GM12873 (cell line): ENCODE data around the gene GOLGA6C.

Experiments
- TF ChIP-seq, protein P1 (sequence below): IDR thresholded peaks from 2 replicates; pipeline ENCODE4 v1.5.1; 2012; ENCODE audit warnings: low read depth, mild to moderate bottlenecking, moderate library complexity, low read length, control low read depth; ENCODE audit not compliant: insufficient read depth; ENCODE audit errors: missing control alignments

Gene GOLGA6C

DNA sequence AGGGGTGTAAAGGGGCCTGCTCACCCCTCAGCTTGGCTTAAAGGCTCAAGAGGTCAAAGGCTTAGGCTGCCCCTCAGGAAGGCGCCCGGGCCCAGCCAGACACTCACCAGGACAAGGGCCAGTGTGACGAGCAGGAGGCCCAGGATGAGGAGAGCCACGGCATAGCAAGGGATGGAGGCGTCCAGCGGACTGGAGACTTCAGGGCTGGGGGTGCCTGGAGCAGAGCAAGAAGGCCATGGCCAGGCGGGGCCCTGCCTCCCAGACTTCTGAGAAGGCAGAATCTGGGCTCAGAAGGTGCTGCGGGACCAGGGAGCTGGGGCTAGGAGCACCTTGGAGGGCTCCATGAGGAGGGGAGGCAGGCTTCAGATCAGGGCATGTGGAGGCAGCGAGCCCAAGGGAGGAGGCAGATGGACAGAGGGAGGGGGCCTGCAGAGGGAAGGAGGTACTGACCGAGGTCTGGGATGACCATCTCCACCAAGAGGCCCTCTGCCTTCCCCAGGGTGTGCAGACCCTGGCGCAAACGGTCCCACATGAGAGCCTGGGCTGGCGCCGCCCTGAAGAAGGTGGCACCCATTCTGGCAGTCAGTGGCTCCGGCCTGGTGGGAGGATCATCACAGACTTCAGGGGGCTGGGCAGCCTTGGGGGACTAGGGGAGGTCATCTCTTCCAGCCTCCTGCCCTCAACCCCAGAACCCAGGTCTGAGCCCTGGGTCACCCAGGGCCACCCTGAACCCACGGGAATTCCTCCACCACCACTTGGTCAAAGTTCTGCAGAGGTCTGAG, 32.0 kb upstream of the GOLGA6C start:
- TF ChIP-seq, protein P1, sequence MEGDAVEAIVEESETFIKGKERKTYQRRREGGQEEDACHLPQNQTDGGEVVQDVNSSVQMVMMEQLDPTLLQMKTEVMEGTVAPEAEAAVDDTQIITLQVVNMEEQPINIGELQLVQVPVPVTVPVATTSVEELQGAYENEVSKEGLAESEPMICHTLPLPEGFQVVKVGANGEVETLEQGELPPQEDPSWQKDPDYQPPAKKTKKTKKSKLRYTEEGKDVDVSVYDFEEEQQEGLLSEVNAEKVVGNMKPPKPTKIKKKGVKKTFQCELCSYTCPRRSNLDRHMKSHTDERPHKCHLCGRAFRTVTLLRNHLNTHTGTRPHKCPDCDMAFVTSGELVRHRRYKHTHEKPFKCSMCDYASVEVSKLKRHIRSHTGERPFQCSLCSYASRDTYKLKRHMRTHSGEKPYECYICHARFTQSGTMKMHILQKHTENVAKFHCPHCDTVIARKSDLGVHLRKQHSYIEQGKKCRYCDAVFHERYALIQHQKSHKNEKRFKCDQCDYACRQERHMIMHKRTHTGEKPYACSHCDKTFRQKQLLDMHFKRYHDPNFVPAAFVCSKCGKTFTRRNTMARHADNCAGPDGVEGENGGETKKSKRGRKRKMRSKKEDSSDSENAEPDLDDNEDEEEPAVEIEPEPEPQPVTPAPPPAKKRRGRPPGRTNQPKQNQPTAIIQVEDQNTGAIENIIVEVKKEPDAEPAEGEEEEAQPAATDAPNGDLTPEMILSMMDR = no peak

DNA sequence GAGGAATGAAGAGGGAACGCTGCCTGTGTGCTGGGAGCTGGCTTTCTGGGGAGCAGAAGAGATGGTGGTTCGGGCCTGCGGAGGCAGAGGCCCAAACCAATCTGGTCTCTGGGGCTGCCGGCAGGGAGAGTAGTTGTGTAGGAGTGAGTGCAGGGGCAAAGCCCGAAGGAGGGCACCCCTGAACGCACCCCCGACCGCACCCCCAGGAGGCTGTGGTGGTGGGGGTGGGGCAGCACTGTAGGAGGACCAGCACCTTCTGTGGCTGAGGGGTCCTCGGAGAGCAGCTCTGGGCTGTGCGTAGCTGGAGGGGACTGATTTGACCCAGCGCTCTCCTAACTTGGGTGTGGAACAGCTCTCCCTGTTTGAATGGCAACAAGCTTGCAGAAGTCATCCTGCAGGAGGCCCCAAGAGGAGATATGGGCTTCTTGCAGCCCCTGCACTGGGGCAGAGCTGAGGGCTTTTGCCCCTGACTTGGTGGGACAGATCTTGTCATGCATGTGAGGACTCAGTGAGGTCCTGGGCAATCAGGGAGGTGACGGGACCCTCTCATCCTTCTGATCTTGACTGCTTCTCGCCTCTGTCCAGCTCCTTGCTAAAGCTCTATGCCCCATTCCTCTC, 30.4 kb upstream of the GOLGA6C start:
- TF ChIP-seq, protein P1 = no peak

DNA sequence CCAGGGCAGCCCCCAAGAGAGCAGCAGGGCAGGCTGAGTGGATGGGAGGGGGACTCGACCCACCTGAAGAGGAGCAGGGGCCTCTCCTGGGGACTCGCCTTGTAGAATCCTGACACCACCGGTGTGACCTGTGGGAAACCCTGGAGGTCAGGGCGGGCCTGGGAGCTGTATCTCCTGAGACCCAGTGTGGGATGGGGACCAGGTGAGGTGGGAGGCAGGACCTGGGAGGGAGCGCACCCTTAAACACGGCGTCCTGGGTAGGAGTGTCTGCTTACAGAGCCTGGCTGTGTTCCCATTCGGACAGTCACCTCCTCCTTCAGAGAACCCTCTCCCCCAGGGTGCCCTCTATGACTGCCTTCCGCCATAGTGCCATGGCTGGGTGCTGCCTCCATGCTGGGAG, 29.3 kb upstream of the GOLGA6C start:
- TF ChIP-seq, protein P1 = no peak

DNA sequence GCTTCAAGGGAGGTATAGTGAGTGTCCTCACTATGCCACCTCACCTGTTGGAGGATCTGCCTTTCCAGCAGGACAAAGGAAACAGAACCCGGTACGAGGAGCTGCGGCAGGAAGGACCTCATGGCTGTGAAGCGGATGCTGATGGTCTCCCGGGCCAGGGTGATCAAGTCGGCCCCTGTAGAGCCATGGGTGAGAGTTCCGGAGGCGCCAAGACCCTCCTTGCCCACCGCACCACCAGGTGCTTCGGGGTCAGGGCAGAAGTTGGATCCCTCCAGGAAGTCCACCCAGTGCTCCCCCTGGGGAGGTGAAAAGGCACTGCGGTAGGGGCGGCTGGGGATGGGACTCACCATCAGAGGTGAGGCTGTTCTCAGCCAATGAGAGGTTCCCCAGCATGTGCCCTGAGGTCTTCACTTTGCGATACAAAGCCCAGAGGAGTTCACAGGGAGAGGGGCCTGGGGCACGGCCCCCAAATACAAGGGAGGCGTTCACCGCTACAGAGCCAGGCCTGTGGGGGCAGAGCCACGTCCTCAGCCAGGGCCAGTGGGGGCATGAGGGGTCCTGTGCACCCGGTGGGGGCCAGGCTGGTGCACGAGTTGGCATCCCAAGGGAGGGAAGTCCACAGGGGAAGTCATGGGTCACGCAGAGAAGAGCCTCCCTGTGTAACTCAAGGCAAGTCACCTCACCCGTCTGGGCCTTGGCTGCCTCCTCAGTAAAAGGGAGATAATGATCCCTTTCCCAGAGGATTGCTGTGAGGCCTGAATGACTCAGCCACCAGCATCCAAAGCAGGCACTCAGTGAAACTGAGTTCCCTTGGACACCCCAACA, 28.7 kb upstream of the GOLGA6C start:
- TF ChIP-seq, protein P1 = no peak

DNA sequence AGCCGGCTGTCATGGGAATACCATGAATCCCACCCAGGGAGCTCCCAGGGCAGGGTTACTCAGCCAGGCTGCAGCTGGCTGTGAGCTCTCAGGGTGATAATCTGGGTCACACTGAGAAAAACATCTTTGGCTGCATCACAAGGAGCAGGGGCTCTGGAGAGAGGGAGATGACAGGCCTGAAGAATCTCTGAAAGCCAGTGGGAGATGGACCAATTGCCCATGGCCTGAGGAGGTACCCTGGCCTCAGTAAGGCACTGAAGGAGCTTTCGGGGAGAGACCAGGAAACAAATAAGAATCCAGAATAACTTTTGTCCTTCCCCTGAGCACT, 28.2 kb upstream of the GOLGA6C start:
- TF ChIP-seq, protein P1 = no peak

DNA sequence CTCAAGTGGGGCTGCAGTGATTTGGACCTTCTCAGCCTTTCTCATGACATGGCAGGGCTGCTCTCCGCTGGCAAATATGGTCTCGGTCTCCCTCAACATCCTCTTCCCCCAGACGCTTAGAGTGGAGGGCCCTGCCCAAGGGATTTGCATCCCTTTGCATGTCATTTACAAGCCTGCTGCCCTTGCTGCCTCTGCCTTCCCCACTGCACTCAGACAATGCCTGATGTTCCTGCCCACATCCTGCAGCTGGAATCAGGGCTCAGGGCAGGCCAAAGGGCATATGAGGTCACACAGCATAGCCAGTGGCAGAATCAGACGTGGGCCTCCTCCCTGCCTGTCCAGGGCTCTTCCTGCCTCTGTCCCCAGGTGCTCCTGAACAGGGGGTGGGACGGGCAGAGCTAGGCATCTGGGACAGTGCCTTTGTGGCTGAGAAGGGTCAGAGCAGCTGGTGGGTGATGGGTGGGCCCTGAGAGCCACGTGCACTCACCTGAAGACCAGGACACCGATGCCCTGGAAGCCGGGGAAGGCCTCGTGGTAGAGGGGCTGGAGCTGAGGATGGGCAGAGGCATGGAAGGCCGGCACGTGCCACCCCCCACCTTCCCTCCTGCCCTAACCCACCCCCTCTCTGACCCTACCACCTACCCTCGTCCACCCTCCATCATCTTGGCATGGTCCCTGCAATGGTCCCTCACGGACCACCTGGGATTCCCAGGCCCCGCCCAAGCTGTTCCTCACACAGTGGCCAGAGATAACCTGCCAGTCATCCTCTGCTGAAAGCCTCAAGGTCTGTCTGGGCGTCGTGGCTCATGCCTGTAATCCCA, 27.4 kb upstream of the GOLGA6C start:
- TF ChIP-seq, protein P1 = no peak
